Embryonic facial prominence (tissue), 1 donor: ENCODE results near the gene CEP97.
"Not testable (repeated sequence)": the region's sequence is repeated elsewhere in the genome, so short reads cannot be mapped to it uniquely, and the experiment has no call there.

Experiments
- DNase-seq: peaks from one replicate; pipeline ENCODE4 v3.0.0-alpha.2; 2016; ENCODE audit errors: extremely low spot score

Gene CEP97

GRCh38 chr3:101701696-101702634 lies 22.4 kb upstream of the CEP97 start:
- DNase-seq: no peak

DNA sequence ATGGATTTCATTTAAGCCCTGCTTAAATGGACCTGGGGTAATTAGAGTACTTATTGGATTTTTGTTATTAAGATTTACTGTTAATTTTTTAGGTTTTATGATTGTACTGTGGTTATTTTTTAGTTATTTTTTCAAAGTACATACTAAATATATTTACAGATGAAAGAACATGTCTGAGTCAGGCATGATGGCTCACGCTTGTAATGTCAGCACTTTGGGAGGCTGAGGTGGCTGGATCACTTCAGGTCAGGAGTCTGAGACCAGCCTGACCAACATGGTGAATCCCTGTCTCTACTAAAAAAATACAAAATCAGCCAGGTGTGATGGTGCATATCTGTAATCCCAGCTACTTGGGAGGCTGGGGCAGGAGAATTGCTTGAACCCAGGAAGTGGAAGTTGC lies 21.7 kb upstream of the CEP97 start:
- DNase-seq: no peak

DNA sequence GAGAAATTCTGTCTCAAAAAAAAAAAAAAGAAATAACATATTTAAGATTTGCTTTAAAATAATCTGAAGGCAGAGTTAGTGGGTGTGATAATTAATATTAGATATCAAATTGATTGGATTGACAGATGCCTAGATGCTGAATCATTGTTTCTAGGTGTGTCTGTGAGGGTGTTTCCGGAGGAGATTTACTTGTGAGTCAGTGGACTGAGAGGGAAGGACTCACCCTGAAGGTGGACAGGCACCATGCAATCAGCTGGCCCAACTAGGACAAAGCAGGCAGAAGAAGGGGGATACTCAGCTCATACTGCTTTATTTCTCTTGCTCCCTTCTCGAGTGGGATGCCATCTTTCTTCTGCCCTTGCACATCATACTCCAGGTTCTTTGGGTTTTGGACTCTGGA lies 21.2 kb upstream of the CEP97 start:
- DNase-seq: no peak

- not testable (repeated sequence) for DNase-seq
Measured at GRCh38 chr3:101704639-101705038, 19.8 kb upstream of the CEP97 start.

GRCh38 chr3:101709126-101709525 lies 15.3 kb upstream of the CEP97 start:
- no peak for DNase-seq

DNA sequence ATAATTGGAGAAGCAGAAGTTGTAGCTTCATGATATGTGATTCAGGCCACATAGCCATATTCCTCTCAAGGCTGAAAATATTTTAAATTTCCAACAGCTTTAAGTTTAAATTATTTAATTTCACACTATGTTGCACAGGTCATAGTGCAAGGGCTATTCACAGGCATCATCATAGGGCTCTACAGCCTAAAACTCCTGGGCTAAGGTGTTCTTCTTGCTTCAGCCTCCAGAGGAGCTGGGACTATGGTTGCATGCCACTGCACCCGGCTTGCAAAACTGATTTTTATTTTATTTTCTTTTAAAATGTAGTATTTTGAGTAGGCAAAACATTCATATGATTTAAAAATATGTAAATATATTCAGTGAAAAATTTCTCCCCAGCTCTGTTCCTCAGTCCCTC lies 6.0 kb upstream of the CEP97 start:
- DNase-seq: no peak

- no peak for DNase-seq
Measured at GRCh38 chr3:101719604-101720185, 4.7 kb upstream of the CEP97 start.

- DNase-seq: no peak
Measured at GRCh38 chr3:101720851-101721840, 3.3 kb upstream of the CEP97 start.

DNA sequence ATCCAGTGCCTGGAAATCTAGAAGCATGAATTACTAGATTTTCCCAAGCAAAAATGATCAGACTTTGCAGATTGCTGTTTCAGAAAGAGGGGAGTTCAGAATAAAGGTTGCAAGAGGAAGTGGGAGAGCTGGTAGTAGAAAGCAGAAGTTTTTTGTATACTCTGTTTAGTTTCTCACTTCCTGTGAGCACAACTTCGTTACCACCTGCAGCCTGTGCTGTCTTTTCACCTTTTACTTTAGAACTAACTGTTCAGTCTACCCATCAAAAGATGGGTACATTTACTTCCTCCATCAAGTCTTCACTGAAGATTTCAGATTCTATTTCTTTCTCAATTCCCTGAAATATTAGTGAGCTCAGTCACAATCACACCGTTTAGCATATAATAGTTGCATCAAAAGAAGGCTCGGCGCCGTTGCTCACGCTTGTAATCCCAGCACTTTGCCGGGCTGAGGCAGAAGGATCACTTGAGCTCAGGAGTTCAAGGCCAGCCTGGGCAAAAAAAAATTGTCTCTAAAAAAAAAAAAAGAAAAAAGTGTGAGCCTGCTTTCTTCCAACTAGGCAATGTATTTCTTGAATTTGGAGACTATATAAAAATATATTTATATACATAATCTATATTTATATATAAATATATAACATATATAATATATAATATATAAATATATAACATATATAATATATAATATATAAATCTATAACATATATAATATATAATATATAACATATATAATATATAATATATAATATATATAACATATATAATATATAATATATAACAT lies 1.8 kb upstream of the CEP97 start:
- no peak for DNase-seq

- DNase-seq: peak; percentile 26
Measured at GRCh38 chr3:101725194-101725889, 928 bp downstream of the CEP97 start.

- no peak for DNase-seq
Measured at GRCh38 chr3:101725890-101726275, 1.5 kb downstream of the CEP97 start.

GRCh38 chr3:101729586-101729985 lies 5.2 kb downstream of the CEP97 start:
- no peak for DNase-seq

- DNase-seq: no peak
Measured at GRCh38 chr3:101730839-101731238, 6.4 kb downstream of the CEP97 start.

- no peak for DNase-seq
Measured at GRCh38 chr3:101732240-101732641, 7.8 kb downstream of the CEP97 start.

DNA sequence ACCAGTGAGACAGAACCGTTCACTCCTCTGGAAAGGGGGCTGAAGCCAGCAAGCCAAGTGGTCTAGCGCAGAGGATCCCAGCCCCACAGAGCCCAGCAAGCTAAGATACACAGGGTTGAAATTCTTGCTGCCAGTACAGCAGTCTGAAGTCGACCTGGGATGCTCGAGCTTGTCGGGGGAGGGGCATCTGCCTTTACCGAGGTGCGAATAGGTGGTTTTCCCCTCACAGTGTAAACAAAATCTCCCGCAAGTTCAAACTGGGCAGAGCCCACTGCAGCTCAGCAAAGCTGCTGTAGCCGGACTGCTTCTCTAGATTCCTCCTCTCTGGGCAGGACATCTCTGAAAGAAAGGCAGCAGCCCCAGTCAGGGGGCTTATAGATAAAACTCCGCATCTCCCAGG lies 11.4 kb downstream of the CEP97 start:
- DNase-seq: no peak

- not testable (repeated sequence) for DNase-seq
Measured at GRCh38 chr3:101741914-101742313, 17.5 kb downstream of the CEP97 start.

- DNase-seq: no peak
Measured at GRCh38 chr3:101744811-101745210, 20.4 kb downstream of the CEP97 start.

DNA sequence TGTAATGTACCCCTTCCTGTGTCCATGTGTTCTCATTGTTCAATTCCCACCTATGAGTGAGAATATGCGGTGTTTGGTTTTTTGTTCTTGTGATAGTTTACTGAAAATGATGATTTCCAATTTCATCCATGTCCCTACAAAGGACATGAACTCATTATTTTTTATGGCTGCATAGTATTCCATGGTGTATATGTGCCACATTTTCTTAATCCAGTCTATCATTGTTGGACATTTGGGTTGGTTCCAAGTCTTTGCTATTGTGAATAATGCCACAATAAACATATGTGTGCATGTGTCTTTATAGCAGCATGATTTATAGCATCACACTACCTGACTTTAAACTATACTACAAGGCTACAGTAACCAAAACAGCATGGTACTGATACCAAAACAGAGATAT lies 21.5 kb downstream of the CEP97 start:
- not testable (repeated sequence) for DNase-seq

GRCh38 chr3:101753386-101754113 lies 29.1 kb downstream of the CEP97 start:
- DNase-seq: not testable (repeated sequence)

DNA sequence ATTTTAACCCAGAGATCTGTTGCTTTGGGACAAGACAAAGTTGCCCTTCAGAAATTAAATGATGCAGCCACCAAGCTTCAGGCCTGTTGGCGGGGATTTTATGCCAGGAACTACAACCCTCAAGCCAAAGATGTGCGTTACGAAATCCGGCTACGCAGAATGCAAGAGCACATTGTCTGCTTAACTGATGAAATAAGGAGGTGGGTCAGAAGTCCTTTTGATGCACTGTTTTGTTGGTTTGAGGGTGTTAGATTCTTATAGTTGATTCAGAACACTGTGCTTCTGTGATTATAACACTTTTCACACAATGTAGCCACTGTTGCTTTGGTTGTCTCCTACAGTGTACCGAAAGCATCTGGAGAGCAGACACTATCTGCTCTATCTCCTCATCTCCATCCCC lies 33.8 kb downstream of the CEP97 start:
- no peak for DNase-seq
